Measurements from ENCODE around the gene WHRN.

DNA sequence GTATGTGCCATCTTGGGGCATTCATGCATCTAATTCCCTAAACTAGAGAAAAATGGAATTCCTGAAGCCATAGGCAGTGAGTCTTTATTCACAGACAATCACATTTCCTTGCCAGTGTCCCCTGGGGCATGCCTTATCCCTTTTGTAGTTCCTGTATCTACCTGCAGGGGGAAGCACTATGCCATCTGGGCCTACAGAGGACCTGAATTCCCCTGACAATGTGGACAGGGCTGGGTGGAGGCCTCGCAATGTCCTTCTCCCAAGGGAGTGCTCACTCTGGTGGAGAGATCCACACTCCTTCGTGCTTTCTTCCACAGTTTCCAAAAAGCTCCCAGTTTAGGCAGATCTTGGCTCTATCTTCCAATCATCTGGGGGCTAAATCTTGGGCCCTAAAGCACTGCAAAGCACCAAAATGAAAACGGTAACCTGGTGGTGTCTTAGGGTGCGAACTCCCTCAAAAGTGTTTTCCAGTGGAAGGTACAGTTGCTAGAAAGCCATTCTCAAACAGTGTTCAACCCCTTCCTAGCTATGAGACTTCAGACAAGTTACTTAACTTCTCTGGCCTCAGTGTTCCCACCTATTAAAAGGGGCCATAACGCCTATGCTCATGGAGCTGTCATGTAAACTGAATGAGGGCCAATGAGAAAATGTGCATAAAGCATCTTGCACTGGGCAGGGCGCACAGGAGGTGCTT is 17.5 kb downstream of the WHRN start:
- TF ChIP-seq, protein P1, sequence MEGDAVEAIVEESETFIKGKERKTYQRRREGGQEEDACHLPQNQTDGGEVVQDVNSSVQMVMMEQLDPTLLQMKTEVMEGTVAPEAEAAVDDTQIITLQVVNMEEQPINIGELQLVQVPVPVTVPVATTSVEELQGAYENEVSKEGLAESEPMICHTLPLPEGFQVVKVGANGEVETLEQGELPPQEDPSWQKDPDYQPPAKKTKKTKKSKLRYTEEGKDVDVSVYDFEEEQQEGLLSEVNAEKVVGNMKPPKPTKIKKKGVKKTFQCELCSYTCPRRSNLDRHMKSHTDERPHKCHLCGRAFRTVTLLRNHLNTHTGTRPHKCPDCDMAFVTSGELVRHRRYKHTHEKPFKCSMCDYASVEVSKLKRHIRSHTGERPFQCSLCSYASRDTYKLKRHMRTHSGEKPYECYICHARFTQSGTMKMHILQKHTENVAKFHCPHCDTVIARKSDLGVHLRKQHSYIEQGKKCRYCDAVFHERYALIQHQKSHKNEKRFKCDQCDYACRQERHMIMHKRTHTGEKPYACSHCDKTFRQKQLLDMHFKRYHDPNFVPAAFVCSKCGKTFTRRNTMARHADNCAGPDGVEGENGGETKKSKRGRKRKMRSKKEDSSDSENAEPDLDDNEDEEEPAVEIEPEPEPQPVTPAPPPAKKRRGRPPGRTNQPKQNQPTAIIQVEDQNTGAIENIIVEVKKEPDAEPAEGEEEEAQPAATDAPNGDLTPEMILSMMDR (IDR thresholded peaks at IDR 0.05), result peak; percentile 90
- no peak for TF ChIP-seq EZH2 (IDR thresholded peaks at IDR 0.05; ENCODE audit: borderline replicate concordance, insufficient read depth, low read depth, low read length, poor library complexity, severe bottlenecking)
